Measurements from ENCODE around the gene PPM1M.

- TF ChIP-seq, protein P1, sequence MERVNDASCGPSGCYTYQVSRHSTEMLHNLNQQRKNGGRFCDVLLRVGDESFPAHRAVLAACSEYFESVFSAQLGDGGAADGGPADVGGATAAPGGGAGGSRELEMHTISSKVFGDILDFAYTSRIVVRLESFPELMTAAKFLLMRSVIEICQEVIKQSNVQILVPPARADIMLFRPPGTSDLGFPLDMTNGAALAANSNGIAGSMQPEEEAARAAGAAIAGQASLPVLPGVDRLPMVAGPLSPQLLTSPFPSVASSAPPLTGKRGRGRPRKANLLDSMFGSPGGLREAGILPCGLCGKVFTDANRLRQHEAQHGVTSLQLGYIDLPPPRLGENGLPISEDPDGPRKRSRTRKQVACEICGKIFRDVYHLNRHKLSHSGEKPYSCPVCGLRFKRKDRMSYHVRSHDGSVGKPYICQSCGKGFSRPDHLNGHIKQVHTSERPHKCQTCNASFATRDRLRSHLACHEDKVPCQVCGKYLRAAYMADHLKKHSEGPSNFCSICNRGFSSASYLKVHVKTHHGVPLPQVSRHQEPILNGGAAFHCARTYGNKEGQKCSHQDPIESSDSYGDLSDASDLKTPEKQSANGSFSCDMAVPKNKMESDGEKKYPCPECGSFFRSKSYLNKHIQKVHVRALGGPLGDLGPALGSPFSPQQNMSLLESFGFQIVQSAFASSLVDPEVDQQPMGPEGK (CRISPR knock-in tag; IDR thresholded peaks at IDR 0.05; ENCODE audit: borderline replicate concordance), result no peak
- TF ChIP-seq PPARA (CRISPR knock-in tag; IDR thresholded peaks at IDR 0.05; ENCODE audit: borderline replicate concordance) (no peak), ZNF565 (CRISPR knock-in tag; conservative IDR thresholded peaks at IDR 0.05; ENCODE audit: low read depth) (no peak), RARB (CRISPR knock-in tag; IDR thresholded peaks at IDR 0.05) (no peak)
Measured at GRCh38 chr3:52288674-52289073, 43.1 kb downstream of the PPM1M start.

Data from SK-N-SH treated with all-trans-retinoic acid at 6 μM for 48 hours (cell line).